Neural progenitor cell (in vitro differentiated cells): ENCODE results near the gene LOXL1. TPM values are rescaled to one million over a fixed set of nuclear protein-coding genes. Genes with fewer than 3 reads are reported as not detected.

ENCODE experiments used
- DNase-seq: peaks from one replicate; pipeline ENCODE4 v3.0.0-alpha.2; 2016; ENCODE audit warnings: low spot score
- H2AFZ ChIP-seq: fragments of 200-600 bp; sonication (generic); replicated peaks from 2 replicates; pipeline ENCODE4 v1.6.1; 2016; ENCODE audit warnings: antibody characterized with exemption
- H3F3A ChIP-seq: fragments of 200-600 bp; sonication (generic); 2 replicates; pipeline ENCODE4 v1.6.1; 2016; ENCODE audit warnings: antibody characterized with exemption, low read depth
- H3K27ac ChIP-seq: fragments of 200-600 bp; sonication (generic); 2 replicates; pipeline ENCODE4 v1.5.1; 2016; ENCODE audit warnings: mild to moderate bottlenecking
- H3K27me3 ChIP-seq: fragments of 200-600 bp; sonication (generic); 2 replicates; pipeline ENCODE4 v1.6.1; 2016; ENCODE audit warnings: mild to moderate bottlenecking, moderate library complexity
- H3K36me3 ChIP-seq: fragments of 200-600 bp; sonication (generic); 2 replicates; pipeline ENCODE4 v1.5.1; 2016
- H3K4me1 ChIP-seq: fragments of 200-600 bp; sonication (generic); 2 replicates; pipeline ENCODE4 v1.6.1; 2016; ENCODE audit warnings: mixed run types
- H3K4me2 ChIP-seq: fragments of 200-600 bp; sonication (generic); 2 replicates; pipeline ENCODE4 v1.6.1; 2016
- H3K4me3 ChIP-seq: fragments of 200-600 bp; sonication (generic); 2 replicates; pipeline ENCODE4 v1.5.1; 2016
- H3K79me2 ChIP-seq: fragments of 200-600 bp; sonication (generic); 2 replicates; pipeline ENCODE4 v1.6.1; 2016; ENCODE audit warnings: low read depth
- H3K9ac ChIP-seq: fragments of 200-600 bp; sonication (generic); 2 replicates; pipeline ENCODE4 v1.6.1; 2016
- H3K9me3 ChIP-seq: fragments of 200-600 bp; sonication (generic); 2 replicates; pipeline ENCODE4 v1.5.1; 2016; ENCODE audit warnings: low read depth
- H4K20me1 ChIP-seq: fragments of 200-600 bp; sonication (generic); 2 replicates; pipeline ENCODE4 v1.6.1; 2016; ENCODE audit warnings: low read depth
- H3K27ac Mint-ChIP-seq: 3 replicates; pipeline ENCODE4 v1.8.0; 2021; ENCODE audit warnings: mixed read lengths
- H3K27me3 Mint-ChIP-seq: 2 replicates; pipeline ENCODE4 v1.8.0; 2022; ENCODE audit warnings: low read depth, mild to moderate bottlenecking, inconsistent platforms, moderate library complexity, mixed read lengths; ENCODE audit not compliant: insufficient read depth
- H3K36me3 Mint-ChIP-seq: 3 replicates; pipeline ENCODE4 v1.8.0; 2021; ENCODE audit warnings: mixed read lengths
- H3K4me1 Mint-ChIP-seq: 3 replicates; pipeline ENCODE4 v1.8.0; 2021; ENCODE audit warnings: mixed read lengths
- H3K4me3 Mint-ChIP-seq: 3 replicates; pipeline ENCODE4 v1.8.0; 2021; ENCODE audit warnings: mild to moderate bottlenecking, moderate library complexity, mixed read lengths
- H3K9me3 Mint-ChIP-seq: 3 replicates; pipeline ENCODE4 v1.8.0; 2020; ENCODE audit warnings: mixed read lengths
- CTCF ChIP-seq: fragments of 200-600 bp; sonication (generic); IDR thresholded peaks from 2 replicates; pipeline ENCODE4 v1.5.1; 2017; ENCODE audit warnings: antibody characterized with exemption, mild to moderate bottlenecking
- EZH2 ChIP-seq: fragments of 200-600 bp; sonication (generic); IDR thresholded peaks from 2 replicates; pipeline ENCODE4 v1.6.1; 2017; ENCODE audit warnings: antibody characterized with exemption, mild to moderate bottlenecking, moderate library complexity
- EZH2phosphoT487 ChIP-seq: fragments of 200-600 bp; sonication (generic); IDR thresholded peaks from 2 replicates; pipeline ENCODE4 v1.6.1; 2017; ENCODE audit warnings: antibody characterized with exemption
- total RNA-seq: library from RNA; depleted of rRNA; stranded (reverse); fragments of >200 nt; gene quantifications from 2 replicates; pipeline ENCODE4 v1.2.3, GENCODE V29; 2015; ENCODE audit warnings: low replicate concordance

Gene LOXL1
- total RNA-seq, 1 donor from 2014 or later = 5.3 TPM

- no peak overlapping the region for H3K27ac ChIP-seq
- peaks cover 7% of the 10 kb centered on the region for H3K9me3 Mint-ChIP-seq
- no peaks in the 10 kb centered on the region for H3K36me3 ChIP-seq
- no peak overlapping the region for H2AFZ ChIP-seq
- TF ChIP-seq EZH2 (no peak), EZH2phosphoT487 (no peak), CTCF (no peak)
- no peaks in the 10 kb centered on the region for H4K20me1 ChIP-seq
- DNase-seq = no peak
- no peaks in the 10 kb centered on the region for H3K4me1 ChIP-seq
- no peak overlapping the region for H3K9ac ChIP-seq
- H3K79me2 ChIP-seq = no peaks in the 10 kb centered on the region
- H3K36me3 Mint-ChIP-seq = no peaks in the 10 kb centered on the region
- H3F3A ChIP-seq = no peaks in the 10 kb centered on the region
- H3K4me3 ChIP-seq = no peak overlapping the region
- H3K4me1 Mint-ChIP-seq = peaks cover 8% of the 10 kb centered on the region
- H3K27me3 ChIP-seq = no peaks in the 10 kb centered on the region
- peaks cover 2% of the 10 kb centered on the region for H3K27me3 Mint-ChIP-seq
- no peaks in the 10 kb centered on the region for H3K9me3 ChIP-seq
- H3K4me3 Mint-ChIP-seq = no peak overlapping the region
- no peak overlapping the region for H3K4me2 ChIP-seq
- H3K27ac Mint-ChIP-seq = no peak overlapping the region
Measured at GRCh38 chr15:73889053-73889761, 37.1 kb upstream of the LOXL1 start.

GRCh38 chr15:73889762-73890124 lies 36.5 kb upstream of the LOXL1 start:
- no peaks in the 10 kb centered on the region for H3K36me3 Mint-ChIP-seq
- H3K4me3 ChIP-seq = no peak overlapping the region
- H3K27me3 Mint-ChIP-seq = peaks cover 2% of the 10 kb centered on the region
- TF ChIP-seq CTCF = no peak
- TF ChIP-seq EZH2 = no peak
- no peak for TF ChIP-seq EZH2phosphoT487
- H3K4me1 Mint-ChIP-seq = peaks cover 8% of the 10 kb centered on the region
- H3F3A ChIP-seq = no peaks in the 10 kb centered on the region
- no peaks in the 10 kb centered on the region for H4K20me1 ChIP-seq
- H3K9me3 Mint-ChIP-seq = peaks cover 7% of the 10 kb centered on the region
- H3K27me3 ChIP-seq = no peaks in the 10 kb centered on the region
- no peaks in the 10 kb centered on the region for H3K9me3 ChIP-seq
- H3K27ac ChIP-seq = no peak overlapping the region
- H3K4me1 ChIP-seq = no peaks in the 10 kb centered on the region
- no peaks in the 10 kb centered on the region for H3K79me2 ChIP-seq
- no peak overlapping the region for H2AFZ ChIP-seq
- no peaks in the 10 kb centered on the region for H3K36me3 ChIP-seq
- no peak for DNase-seq
- peak overlapping the region; percentile 33 for H3K27ac Mint-ChIP-seq
- H3K4me3 Mint-ChIP-seq = peak overlapping the region; percentile 19
- no peak overlapping the region for H3K4me2 ChIP-seq
- H3K9ac ChIP-seq = no peak overlapping the region

GRCh38 chr15:73891328-73892315 lies 34.6 kb upstream of the LOXL1 start:
- Mint-ChIP-seq H3K4me3 (no peak overlapping the region), H3K4me1 (peaks cover 8% of the 10 kb centered on the region), H3K27me3 (peaks cover 6% of the 10 kb centered on the region), H3K36me3 (no peaks in the 10 kb centered on the region), H3K9me3 (peaks cover 4% of the 10 kb centered on the region), H3K27ac (no peak overlapping the region)
- no peak overlapping the region for H2AFZ ChIP-seq
- no peaks in the 10 kb centered on the region for H3K36me3 ChIP-seq
- DNase-seq = no peak
- no peak overlapping the region for H3K4me3 ChIP-seq
- no peaks in the 10 kb centered on the region for H3K4me1 ChIP-seq
- H3K79me2 ChIP-seq = no peaks in the 10 kb centered on the region
- H4K20me1 ChIP-seq = no peaks in the 10 kb centered on the region
- H3K9ac ChIP-seq = no peak overlapping the region
- H3K27me3 ChIP-seq = no peaks in the 10 kb centered on the region
- TF ChIP-seq CTCF (no peak), EZH2 (no peak), EZH2phosphoT487 (no peak)
- H3K27ac ChIP-seq = no peak overlapping the region
- H3K4me2 ChIP-seq = no peak overlapping the region
- no peaks in the 10 kb centered on the region for H3F3A ChIP-seq
- H3K9me3 ChIP-seq = no peaks in the 10 kb centered on the region
